NCI-H345 (cell line): ENCODE measurements around the gene CDKAL1.

Experiments used
- DNase-seq: peaks from one replicate; lab custom pipeline; 2025; lab: John Stamatoyannopoulos, UW

Gene CDKAL1

DNA sequence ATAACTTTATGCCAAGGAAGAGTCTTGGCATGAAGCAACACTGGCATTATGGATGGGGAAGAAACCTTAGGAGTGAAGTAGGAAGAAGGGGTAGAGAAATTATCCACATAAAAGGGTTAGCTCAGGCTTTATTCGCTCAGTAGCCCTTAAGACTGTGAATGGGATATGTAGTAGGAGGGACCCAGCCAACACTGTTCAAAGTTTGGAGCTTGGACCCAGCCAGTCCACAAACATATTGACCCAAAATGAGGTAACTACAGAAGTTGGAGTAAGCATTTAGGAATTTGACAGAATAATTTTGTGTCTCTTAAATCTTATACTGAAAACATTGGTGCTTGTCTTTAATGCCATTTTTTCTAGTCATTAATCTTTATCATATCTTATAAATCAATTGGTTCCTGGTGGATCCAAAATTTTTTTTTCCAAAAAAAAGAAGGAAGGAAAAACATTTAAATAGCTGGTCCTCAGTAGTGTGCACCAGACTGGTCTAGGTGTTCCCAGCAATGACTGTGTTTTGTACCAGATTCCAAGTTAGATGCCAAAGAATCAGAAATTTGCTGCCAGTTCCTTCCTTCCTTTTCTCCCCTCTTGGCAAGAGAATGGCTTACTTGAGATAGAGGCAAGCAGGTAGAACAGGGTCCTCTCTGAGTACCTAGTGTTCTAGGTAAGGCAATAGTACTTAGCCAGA, 607.5 kb downstream of the CDKAL1 start:
- no peak for DNase-seq

DNA sequence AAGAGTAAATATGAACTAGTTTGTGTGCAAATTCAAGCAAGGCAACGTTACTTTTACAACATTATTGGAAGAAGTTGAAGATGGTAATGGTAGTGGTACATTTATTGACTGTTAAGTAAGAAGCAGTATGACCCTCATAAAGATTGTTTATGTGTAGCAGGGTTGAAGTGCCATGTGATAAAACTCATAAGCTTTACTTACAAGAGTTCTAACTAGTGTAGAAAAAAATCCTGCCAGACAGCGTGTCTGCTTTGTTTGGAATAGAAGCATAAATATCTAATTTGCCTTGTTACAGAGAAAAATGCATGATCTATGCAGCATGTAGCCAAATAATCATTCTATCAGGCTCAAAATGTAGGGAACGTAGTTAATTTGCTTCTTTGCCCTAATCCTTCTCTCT, 608.5 kb downstream of the CDKAL1 start:
- no peak for DNase-seq

DNA sequence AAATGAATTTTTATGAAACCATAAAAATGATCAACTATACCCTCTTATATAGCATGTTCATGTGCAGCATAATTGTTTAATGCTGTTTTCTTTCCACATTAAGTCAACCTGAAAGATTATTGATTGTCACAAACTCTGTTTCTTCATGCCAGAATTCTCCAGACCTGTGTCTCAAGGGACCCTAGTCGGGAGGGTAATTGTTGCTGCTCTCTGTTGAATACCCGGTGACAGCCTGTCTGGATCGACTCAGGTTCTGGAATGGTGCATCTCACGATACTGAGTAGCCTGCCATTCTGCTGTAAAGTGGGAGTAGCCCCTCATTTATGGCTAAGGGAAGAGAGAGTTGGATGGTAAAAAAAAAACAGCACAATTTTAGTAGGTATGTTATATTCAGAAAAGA, 609.4 kb downstream of the CDKAL1 start:
- no peak for DNase-seq

DNA sequence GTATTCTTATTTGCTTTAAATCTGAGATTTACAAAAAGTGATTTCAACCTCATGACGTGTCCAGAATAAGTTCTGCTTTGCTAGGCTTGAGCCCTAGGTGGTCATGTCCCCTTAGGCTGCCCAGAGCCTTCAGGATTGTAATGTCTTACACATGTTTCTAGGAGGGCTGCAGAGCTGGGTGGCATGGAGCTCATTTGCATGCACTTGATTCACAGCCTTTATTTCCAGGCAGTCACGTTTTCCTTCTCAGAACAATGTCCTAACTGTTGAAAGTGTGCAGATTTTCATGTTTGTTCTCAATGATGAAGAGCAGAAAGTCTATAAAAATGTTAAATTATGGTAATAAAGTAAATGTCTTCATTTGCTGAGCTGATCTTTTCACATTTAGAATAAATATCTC, 610.7 kb downstream of the CDKAL1 start:
- no peak for DNase-seq

DNA sequence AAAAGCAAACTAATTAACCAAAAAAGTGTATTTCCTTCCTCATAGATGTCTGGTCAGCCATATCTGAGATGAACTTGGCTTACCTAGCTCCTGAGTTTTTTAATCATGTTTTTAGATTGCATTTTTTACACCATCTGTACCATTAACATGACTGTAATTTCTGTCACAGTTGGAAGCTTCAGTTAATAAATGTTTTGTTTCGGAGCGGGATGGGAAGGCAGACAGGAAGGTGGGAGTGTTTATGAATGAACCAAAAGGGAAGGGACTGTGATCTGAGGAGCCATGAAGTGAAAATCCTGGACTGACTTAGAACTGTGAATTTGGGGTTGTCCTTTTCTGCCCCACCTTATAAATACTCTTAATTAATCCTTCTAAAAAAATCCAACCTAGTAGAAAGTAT, 613.7 kb downstream of the CDKAL1 start:
- DNase-seq, result no peak

DNA sequence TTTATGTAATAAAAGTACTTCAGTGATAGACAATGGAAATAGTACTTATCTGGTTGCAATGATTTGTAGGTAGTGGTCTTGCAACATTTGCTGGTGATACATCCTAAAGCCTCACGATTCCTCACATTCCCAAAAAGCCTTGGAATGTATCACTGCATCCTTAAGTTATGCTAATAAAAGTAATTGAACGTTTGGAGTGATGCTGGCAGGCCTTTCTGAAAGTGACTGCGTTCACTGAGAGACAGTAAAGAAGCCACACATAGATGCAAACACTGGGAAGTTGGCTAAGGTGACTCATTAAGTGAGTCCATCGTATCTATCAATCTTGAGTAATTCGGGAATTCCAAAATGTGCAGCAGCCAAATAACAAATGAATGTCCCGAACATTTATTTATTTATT, 615.2 kb downstream of the CDKAL1 start:
- DNase-seq, result no peak

DNA sequence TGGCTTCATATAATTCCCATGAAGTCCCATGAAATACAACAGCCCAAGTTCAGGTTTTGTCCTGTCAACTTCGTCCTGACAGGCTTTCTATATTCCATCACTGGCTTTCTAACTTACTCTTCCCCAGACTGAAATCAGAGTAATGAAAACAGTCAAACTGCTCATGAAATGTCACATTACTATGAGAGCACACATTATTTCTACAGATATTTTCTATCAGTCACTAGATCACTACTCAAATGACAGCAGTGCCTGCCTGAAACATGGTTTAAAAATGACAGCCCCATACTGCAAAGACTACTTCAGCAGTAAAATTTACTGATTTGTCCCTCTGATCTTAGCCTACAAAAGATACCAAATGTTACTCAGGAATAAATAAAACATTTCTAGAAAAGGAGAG, 616.4 kb downstream of the CDKAL1 start:
- DNase-seq, result no peak

DNA sequence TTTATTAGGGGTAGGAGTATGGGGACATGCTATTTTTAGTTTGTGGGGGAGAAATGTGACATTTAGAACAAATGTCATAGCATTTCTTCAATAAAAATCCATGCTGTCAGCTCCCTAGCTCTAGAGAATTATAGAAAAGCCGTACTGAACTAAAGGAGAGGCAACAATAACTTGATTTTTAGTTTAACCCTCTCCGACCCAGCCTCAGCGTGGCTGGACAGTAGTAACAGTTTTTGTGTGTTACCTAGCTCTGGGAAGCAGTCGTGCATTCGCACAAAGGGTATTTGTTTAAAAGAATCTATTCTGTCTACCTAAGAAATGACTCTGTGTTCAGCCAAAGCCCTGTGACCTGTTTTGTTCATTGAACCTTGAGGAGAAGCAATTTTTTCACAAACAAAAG, 616.9 kb downstream of the CDKAL1 start:
- DNase-seq, result no peak

DNA sequence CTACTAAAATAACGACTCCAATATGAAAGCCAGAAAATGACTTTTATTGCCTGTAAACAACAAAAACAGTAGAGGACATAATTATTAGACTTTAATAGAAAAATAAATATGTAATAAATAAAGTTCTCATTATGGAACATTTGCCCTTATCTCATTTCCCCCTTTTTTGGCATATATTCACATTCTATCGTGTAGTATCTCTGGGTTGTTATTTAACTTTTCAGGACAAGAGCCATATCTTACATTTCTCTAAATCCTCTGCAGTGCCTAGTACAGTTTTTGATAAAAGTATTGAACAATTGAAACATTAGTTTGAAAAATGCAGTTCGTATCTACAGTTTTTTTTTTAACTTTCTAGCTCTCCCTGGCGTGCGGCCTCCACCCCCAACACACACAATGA, 617.3 kb downstream of the CDKAL1 start:
- no peak for DNase-seq

DNA sequence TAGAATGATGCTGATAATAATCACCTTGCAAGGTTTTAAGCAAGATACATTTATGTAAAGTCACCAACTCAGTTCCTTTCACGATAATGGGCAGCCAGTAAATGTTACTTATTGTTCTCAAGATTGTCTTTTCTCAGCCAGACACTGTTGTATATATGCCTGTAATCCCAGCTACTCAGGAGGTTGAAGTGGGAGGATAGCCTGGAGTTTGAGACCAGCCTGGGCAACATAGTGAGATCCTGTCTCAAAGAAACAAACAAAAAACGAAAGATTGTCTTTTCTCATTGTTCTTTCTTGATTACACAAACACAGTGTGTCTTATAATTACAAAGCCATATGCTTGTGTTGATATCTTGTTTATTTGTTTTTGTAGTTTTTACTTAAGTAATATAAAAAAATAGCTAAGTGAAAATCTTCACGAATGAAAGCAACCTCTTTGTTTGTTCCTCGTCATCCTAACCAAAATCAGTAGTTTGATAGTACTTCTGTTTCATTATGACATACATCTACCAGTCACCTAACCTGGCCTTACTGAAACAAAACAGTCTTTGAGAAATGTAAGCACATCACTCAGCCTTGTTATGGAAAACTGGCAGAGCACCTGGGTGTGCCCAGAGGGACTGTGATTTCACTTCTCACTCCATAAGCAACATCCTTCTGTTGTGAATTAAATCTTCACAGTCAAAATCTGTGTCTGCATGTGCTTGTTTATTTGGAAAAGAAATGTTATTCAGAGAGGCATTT, 623.1 kb downstream of the CDKAL1 start:
- DNase-seq, result peak; percentile 16

DNA sequence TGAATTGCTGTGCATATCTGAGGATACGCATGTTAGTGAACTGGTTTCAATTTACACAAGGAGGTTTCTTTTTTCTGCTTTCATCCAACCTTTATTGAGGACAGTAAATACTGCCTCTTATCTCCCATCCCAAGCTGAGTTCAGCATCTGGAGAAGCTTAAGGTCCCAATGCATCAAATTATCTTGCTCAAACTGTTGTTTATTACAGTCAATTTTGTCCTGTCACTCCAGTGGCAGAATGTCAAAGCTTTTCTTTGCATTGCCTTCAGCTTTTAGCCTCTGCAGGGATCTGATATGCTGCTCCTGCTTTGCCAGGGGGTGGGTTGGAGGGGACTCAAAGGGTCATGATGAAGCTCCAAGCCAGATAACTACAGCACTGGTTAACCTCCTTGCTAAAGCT, 623.9 kb downstream of the CDKAL1 start:
- no peak for DNase-seq

DNA sequence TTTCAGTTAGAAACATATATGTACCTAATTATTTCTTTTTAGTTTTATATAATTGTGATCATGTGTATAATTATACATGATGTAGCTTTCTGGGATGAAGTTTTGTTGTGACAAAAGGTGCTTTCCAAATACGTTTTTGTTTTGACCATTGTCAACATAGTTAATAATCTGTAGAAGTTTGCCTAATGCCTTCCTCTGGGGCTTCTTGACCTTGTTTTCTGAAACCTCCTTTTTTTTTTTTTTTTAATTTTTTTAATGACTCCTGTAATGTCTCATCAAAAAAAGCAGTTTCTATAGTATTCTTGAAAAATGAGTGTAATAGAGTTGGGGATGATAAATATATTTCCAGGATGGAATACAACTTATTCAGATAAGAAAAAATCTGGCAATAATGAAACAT, 624.6 kb downstream of the CDKAL1 start:
- DNase-seq, result no peak

DNA sequence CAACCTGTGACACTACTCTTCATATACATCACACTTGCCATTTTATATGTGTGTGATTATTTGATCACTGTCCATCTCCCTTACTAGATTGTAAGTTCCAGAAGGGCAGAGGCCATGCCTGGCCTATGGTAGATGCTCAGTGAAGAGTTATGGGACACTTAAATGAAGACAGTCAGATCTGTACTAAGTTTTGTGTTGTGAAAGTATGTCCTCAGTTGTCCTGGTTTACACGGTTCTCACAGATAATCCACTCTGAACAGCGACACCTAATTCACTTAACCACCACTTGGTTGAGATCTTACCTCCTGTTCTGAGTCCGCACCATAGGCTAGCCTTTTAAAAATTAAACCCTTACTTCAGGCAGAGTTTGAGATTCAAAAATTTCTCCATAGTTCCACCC, 625.2 kb downstream of the CDKAL1 start:
- no peak for DNase-seq

DNA sequence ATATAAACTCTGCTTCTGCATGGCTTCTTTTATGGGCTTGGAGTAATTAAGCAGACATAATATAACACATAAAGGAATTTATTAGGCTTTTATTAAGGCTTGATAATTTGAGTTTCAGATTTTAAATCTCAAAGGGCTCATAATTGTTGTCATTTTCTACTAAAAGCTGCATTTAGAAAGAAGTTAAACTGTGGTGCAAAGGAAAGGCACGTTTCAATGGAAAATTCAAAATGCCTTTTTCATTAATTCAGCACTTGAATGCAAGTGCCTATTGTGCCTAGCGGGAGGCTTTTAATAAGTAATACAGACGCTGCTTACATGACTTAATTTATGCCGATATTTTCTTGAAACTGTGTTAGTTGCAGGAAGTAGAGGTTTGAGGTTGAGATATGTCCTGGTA, 627.5 kb downstream of the CDKAL1 start:
- no peak for DNase-seq

DNA sequence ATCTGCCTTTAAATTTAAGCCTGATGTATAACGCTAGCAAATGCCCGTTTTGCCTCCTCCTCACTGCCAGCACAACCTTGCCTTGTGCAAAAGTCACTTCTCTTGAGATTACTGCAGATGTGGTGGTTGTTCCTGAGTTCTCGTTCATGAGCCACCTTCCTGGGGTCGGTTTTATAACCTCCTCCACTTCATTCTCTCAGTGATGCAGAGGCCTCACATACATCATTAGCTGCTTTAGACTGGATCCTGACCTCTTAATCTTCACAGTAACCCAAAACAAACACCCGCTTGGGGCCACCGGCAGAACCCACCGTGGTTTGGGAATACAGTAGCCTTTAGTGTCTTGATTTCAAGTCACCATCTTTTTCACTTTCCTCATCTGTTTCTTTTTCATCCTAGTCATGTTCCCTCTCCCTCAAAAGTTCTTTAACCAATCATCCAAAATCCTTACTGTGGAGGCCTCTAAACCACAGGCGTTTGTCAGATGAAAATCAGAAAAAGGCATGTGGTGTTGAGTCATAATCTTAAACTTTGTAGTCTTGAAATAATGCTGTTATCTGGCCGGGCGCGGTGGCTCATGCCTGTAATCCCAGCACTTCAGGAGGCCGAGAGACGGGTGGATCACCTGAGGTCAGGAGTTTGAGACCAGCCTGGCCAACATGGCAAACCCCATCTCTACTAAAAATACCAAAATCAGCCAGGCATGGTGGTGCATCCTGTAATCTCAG, 629.0 kb downstream of the CDKAL1 start:
- no peak for DNase-seq

DNA sequence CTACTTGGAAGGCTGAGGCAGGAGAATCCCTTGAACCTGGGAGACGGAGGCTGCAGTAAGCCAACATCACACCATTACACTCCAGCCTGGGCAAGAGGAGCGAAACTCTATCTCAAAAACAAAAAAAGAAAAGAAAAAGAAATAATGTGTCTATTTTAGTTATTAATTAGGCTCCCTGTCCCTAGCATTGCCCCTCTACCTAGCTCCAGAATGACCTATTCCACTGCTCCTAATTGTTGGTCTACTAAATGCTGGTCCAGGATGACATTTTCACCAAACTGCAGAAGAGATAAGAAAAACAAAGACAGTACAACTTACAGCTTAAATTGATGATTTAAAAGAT, 629.6 kb downstream of the CDKAL1 start:
- no peak for DNase-seq

DNA sequence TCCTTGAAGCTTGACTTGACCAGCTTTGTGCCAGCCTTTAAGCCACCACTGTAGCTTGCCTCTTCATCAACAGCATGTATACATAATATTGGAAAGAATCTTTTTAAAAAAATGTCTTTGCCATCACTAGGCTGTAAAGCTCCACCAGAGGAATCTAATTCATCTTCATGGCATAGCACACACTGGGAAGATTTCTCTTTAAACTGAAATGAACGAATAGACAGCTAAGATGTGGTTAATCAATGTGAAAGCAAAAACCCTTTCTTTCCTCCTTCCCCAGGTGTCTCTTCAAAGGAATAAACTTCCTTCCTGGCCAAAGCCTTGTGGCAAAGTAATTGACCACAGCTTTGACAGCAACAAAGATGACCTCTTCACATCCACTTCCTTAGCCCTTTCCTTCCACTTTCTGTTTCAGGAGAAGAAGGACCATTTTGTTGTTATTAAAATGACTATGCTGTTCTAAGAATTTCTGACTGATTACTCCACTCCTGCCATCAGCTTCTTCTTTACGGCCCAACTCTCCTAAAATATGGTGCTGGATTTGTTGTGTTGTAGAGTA, 630.6 kb downstream of the CDKAL1 start:
- no peak for DNase-seq

DNA sequence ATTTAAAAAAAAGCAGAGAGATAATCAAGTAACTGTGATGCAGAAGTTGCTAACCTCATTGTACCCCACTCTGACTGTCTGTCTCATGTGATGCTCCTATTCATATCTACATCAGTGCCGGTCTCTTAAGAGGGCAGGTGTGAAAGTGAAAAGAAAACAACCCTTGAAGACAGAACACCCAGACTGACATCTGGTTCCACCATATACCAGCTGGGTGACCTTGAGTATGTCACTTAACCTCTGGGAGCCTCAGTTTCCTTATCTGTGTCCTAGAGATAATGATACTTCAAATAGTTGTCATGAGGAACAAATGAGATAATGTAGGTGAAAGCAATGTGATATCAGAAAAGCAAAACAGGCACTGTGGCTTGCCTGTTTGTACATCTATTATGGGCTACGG, 632.5 kb downstream of the CDKAL1 start:
- peak; percentile 49 for DNase-seq

DNA sequence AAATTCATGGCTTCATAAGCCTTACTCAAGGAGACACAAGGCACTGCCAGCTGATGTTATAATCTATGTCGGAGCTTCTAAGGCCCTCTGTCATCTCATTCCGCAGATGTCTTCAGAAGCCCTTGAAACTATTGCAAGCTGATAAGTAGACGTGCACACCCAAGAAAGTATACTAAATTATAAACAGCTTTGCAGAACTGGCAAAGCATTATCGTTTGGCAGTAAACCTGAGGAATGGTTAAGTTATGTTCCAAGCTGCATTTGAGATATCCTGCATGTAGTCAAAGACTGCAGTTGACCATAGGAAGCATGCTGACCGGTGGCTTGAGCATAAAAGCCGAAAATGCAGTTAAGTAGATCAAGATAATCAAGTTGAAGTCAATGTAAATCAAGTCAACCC, 633.5 kb downstream of the CDKAL1 start:
- no peak for DNase-seq

DNA sequence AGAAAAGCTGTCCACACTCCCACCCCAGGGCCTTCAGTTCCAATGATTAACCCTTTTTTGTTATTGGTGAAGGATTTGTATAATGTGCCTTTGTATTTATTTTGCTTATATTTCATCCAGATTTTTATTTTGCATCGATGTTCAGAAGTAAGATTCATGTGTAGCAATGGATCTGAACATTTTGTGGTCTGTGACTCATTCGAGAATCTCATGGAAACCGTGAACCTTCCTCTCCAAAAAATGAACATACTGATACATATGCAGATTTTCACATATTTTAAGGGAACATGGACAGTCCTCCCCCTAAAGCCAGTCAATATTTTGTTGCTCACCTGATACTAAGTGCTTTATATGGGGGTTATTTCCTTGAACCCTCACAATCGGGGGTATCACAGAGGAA, 637.5 kb downstream of the CDKAL1 start:
- DNase-seq, result no peak

DNA sequence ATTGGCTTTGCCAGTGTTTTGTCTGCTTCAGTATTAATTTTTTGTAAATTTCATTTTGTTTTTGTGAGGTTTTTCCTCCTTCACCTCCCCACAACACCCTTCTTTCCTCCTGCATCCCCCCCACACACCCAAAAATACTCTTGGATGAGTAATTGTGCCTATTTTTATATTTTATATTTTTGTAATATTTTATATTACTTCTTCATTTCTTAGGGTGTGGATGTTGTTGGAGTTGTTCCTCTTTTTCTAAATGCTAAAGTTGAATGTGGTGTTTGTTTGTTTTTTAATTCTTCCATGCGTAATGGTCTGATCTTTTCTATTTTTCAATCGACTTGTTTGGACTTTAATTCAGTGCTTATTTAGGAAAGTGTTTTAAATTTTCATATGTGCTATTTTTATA, 638.8 kb downstream of the CDKAL1 start:
- no peak for DNase-seq

DNA sequence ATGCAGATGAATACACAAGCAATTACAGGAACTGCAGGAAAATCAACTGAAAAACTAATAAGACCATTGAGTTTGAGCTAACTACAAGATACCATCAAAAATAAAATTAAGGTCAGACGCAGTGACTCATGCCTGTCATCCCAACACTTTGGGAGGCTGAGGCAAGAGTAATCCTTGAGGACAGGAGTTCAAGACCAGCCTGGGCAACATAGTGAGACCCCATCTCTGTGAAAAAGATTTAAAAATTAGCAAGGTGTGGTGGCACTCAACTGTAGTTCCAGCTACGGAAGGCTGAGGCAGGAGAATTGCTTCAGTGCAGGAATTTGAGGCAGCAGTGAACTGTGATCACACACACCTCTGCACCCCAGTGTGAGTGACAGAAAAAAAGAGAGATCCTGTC, 639.4 kb downstream of the CDKAL1 start:
- DNase-seq, result no peak

DNA sequence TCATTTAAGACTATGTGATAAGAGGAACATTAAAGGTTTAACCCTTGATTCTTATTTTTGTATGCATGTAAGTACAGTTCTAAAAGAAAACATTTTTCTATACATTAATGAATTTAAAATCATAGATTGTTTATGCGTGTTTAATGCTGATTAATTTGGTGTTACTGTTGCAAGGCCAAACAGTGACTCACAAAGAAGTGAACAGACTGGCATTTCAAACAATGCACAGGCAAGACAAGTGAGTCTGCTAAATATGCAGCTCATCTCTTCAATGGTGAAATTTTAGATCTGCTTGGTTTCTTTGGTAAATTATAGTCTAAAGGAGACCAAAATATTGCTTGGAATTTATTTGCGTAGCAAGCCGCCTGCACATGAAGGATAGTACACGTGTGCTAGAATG, 641.9 kb downstream of the CDKAL1 start:
- DNase-seq, result no peak
